Ascending aorta (tissue), 2 donors: ENCODE data around the gene ANO9. TPM values are rescaled to one million over a fixed set of nuclear protein-coding genes. Genes with fewer than 3 reads are reported as not detected.
A peak's percentile ranks its signal among the peaks of the same experiment; 100 is the strongest.

Experiments
- DNase-seq, 2 donors: peaks; one replicate each; pipeline ENCODE4 v3.0.0-alpha.2; 2019; ENCODE audit warnings: low spot score in 2 of 2
- H3K27ac ChIP-seq, 2 donors: fragments of 200-600 bp; sonication (generic); one replicate each; pipeline ENCODE4 v1.5.1; 2016 to 2017; ENCODE audit warnings: mild to moderate bottlenecking in 1 of 2
- H3K27me3 ChIP-seq: fragments of 200-600 bp; sonication (generic); one replicate; pipeline ENCODE4 v1.5.1; 2017
- H3K36me3 ChIP-seq, 2 donors: fragments of 200-600 bp; sonication (generic); one replicate each; pipeline ENCODE4 v1.5.1; 2016
- H3K4me1 ChIP-seq, 2 donors: fragments of 200-600 bp; sonication (generic); one replicate each; pipeline ENCODE4 v1.5.1; 2016 to 2017; ENCODE audit warnings: mild to moderate bottlenecking in 1 of 2
- H3K4me3 ChIP-seq, 2 donors: fragments of 200-600 bp; sonication (generic); one replicate each; pipeline ENCODE4 v1.5.1; 2016 to 2017; ENCODE audit warnings: mild to moderate bottlenecking in 1 of 2
- H3K9me3 ChIP-seq, 2 donors: fragments of 200-600 bp; sonication (generic); one replicate each; pipeline ENCODE4 v1.5.1; 2016
- intact Hi-C: fragments of 100-400 bp; cut with DNase I; formaldehyde crosslinking; loops from one replicate; pipeline ENCODE4 v1.15.1; 2023
- total RNA-seq: library from RNA; depleted of rRNA; stranded (reverse); fragments of >200 nt; gene quantifications from one replicate; pipeline ENCODE4 v1.1.0, GENCODE V29; 2016
- TF ChIP-seq, protein P1 (sequence below), 3 experiments: fragments of 200-600 bp in 2 of 3; fragments of 450-650 bp in 1 of 3; sonication (generic) in 2 of 3; IDR thresholded peaks; one replicate each; pipeline ENCODE4 v1.5.1; 2016 to 2019; ENCODE audit warnings: antibody characterized with exemption in 3 of 3, mild to moderate bottlenecking in 1 of 3, moderate library complexity in 1 of 3

ANO9 gene
- total RNA-seq, 1 donor from 2014 or later = 4.0 TPM

DNA sequence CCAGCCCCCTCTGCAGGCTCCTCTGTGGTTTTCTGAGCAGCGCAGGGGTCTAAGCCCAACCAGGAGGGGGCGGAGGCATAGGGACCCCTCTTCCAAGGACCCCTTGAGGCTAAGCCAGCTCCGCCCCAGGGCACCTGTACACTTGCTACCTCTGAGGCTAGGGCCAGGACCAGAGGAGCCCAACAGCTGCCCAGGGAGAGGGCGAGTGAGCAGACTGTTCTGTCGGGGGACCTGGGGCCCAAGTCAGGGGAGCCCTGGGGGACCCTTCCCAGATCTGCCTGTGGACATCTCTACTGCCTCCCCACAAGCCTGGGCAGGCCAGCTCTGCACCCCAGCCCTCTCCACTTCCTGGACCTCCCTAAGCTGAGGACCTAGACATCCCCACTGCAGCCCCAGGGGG is 70.8 kb downstream of the ANO9 start:
- Histone ChIP-seq H3K27ac (no peak overlapping the region), H3K36me3 (no peaks in the 10 kb centered on the region), H3K4me3 (no peak overlapping the region), H3K27me3 (peaks cover 18% of the 10 kb centered on the region), H3K4me1 (peaks cover 0 to 5% of the 10 kb centered on the region in 2 donors), H3K9me3 (no peaks in the 10 kb centered on the region)
- intact Hi-C loops = no loop called here
- TF ChIP-seq, protein P1, sequence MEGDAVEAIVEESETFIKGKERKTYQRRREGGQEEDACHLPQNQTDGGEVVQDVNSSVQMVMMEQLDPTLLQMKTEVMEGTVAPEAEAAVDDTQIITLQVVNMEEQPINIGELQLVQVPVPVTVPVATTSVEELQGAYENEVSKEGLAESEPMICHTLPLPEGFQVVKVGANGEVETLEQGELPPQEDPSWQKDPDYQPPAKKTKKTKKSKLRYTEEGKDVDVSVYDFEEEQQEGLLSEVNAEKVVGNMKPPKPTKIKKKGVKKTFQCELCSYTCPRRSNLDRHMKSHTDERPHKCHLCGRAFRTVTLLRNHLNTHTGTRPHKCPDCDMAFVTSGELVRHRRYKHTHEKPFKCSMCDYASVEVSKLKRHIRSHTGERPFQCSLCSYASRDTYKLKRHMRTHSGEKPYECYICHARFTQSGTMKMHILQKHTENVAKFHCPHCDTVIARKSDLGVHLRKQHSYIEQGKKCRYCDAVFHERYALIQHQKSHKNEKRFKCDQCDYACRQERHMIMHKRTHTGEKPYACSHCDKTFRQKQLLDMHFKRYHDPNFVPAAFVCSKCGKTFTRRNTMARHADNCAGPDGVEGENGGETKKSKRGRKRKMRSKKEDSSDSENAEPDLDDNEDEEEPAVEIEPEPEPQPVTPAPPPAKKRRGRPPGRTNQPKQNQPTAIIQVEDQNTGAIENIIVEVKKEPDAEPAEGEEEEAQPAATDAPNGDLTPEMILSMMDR (IDR thresholded peaks at IDR 0.05) = no peak
- no peak for DNase-seq

DNA sequence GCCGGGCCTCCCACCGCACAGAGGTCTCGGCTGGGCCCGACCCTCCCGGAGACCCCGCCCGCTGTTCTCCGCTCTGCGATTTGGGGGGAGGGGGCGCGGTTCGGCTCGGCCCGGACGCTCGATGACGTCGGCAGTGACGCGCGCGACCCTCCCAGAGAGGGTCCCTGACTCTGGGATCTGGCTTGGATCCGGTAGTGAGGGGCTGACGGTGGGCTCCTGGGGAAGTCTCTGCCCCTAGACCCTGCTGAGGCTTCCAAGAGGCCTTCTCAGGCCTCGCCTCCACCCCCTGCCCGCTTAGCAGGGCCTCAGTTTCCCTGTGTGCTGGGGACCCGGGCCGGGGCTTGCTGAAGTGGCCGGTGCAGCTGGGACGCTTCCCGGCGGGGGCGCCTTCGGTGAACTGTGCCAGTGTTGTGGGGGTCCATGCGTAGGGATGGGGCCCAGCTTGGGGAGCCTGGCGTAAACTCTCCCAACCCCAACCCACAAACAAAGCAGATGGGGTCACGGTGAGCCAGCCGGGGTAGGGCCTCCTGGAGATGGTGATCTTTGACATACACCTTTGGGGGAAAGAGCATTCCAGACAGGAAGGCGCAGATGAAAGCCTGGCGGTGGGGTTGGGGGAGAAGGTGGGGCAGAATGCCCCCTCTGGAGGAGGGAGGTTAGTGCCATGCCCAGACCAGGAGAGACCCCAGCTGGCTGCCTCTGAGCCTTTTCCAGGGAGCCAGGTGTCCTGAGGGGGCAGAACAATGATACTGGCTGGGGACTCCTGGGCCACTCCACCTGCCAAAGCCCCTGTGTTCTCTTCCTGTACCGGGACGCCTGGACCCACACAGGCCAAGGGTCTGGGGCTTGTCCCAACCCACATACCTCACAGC is 71.5 kb downstream of the ANO9 start:
- no peak for DNase-seq
- peaks cover 18% of the 10 kb centered on the region for H3K27me3 ChIP-seq
- H3K9me3 ChIP-seq = no peaks in the 10 kb centered on the region
- no peaks in the 10 kb centered on the region for H3K36me3 ChIP-seq
- peaks cover 0 to 5% of the 10 kb centered on the region in 2 donors for H3K4me1 ChIP-seq
- no peak overlapping the region for H3K27ac ChIP-seq
- intact Hi-C loops = no loop called here
- TF ChIP-seq, protein P1 (IDR thresholded peaks at IDR 0.05) = no peak
- H3K4me3 ChIP-seq = no peak overlapping the region

DNA sequence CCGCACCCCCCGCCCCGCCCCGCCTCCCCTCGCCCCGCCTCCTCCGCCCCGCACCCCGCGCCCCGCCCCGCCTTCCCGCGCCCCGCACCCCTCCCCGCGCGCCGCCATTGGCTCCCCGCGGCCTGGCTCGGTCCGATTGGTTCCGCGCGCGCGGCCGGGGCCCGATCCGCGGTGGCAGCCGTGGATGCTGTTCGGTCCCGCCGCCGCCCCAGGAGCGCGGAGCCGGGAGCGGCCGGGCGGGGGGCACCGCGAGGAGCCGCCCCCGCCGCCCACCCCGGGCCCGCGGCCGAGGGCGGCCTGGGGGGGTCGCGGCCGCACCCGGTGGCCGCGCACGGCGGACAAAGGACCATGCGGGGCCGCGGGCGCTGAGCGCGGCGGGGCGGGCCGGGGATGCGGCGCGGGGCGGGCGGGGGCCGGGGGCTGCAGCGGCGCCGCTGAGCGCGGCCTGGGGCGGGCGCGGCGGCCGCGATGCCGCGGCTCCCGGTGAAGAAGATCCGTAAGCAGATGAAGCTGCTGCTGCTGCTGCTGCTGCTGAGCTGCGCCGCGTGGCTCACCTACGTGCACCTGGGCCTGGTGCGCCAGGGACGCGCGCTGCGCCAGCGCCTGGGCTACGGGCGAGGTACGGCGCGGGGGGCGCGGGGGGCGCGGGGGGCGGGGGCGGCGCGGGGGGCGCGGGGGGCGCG is 72.3 kb downstream of the ANO9 start, which contains the start of gene B4GALNT4:
Gene B4GALNT4, plus strand, starts transcription at position 164 of the 683 bp plus-strand sequence. Its CDS starts 305 bp downstream, at position 469.
- no peak for DNase-seq
- Histone ChIP-seq H3K9me3 (no peaks in the 10 kb centered on the region), H3K36me3 (no peaks in the 10 kb centered on the region), H3K27me3 (peaks cover 18% of the 10 kb centered on the region), H3K4me3 (peak within 1 kb of the TSS in 1 of 2 donors; percentile 43), H3K4me1 (peaks cover 0 to 5% of the 10 kb centered on the region in 2 donors), H3K27ac (no peak within 1 kb of the TSS)
- intact Hi-C loops = no loop called here
- TF ChIP-seq, protein P1 (IDR thresholded peaks at IDR 0.05) = no peak

GRCh38 chr11:368414-369335 is 73.1 kb downstream of the ANO9 start:
- peaks cover 18% of the 10 kb centered on the region for H3K27me3 ChIP-seq

More at GRCh38 chr11:368414-369335, 73.1 kb downstream of the ANO9 start:
- Histone ChIP-seq H3K36me3 (no peaks in the 10 kb centered on the region), H3K4me3 (peak overlapping the region in 1 of 2 donors; percentile 43), H3K4me1 (peaks cover 0 to 5% of the 10 kb centered on the region in 2 donors), H3K9me3 (no peaks in the 10 kb centered on the region), H3K27ac (no peak overlapping the region)
- TF ChIP-seq, protein P1 (IDR thresholded peaks at IDR 0.05) = no peak
- intact Hi-C loops = no loop called here
- no peak for DNase-seq
